Measurements from ENCODE around the gene DNAJC5. TPM values are rescaled to one million over a fixed set of nuclear protein-coding genes. Genes with fewer than 3 reads are reported as not detected.

The DNAJC5 gene
- total and polyA plus RNA-seq, 9 of the 15 experiments (the other 6 are each of a cell fraction or from before 2014, with no cell fraction given), result 0.95 to 42.8 (median 23.4) TPM

DNA sequence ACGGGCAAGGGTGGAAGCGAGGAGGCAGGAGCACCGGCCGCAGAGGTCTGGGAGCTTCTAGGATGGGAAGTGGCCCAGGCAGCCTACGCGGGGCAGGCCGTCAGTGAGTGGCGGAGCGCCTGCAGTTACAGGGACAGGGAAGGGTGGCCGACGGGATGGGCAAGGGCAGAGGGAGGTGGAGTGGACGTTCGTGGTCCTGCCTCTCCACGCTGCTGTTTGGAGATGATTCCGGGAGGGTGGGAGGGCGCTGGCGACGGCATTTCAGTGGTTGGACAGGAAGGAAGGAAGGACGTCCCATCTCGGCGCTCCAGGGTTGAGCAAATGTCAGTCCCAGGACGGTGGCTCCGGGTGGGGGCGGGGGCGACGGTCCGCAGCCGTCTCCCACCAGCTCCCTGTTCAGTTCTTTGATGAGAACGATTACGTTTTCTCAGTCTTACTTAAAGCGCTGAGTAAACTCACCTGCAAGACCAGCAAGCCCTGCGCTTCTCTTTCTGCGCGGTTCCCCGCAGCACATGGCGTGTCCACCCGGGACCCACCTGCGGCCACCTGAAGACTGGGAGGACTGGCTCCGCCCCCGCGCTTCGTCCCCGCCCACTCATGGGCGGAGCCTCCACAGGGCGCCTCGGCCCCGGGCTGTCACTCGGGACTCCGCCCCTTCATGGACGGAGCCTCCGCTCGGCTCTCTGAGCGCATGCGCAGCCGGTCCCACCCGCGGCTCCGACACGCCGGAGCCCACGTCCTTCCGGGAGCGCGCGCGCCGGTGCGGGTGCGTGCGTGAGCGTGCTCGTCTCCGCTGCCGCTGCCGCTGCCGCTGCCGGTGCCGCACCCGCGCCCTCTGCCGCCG, at the start of gene DNAJC5 (continued):
- TF ChIP-seq, protein P1, sequence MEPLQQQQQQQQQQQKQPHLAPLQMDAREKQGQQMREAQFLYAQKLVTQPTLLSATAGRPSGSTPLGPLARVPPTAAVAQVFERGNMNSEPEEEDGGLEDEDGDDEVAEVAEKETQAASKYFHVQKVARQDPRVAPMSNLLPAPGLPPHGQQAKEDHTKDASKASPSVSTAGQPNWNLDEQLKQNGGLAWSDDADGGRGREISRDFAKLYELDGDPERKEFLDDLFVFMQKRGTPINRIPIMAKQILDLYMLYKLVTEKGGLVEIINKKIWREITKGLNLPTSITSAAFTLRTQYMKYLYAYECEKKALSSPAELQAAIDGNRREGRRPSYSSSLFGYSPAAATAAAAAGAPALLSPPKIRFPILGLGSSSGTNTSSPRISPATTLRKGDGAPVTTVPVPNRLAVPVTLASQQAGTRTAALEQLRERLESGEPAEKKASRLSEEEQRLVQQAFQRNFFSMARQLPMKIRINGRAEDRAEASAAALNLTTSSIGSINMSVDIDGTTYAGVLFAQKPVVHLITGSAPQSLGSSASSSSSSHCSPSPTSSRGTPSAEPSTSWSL (CRISPR knock-in tag; IDR thresholded peaks at IDR 0.05; ENCODE audit: borderline replicate concordance), result no peak
- TF ChIP-seq FOXA3 (CRISPR knock-in tag; conservative IDR thresholded peaks at IDR 0.05 in 1 of 2, IDR thresholded peaks at IDR 0.05 in 1 of 2) (no peak), ESRRA (IDR thresholded peaks at IDR 0.05; ENCODE audit: borderline replicate concordance, low read depth) (no peak), SRSF7 (optimal IDR thresholded peaks at IDR 0.05; ENCODE audit: low read depth, low read length) (no peak), ZNF408 (CRISPR knock-in tag; IDR thresholded peaks at IDR 0.05; ENCODE audit: low read depth) (no peak), CBFA2T3 (IDR thresholded peaks at IDR 0.05) (no peak), ZNF644 (tag; IDR thresholded peaks at IDR 0.05; ENCODE audit: low read depth) (no peak), PRMT5 (CRISPR knock-in tag; IDR thresholded peaks at IDR 0.05) (no peak), FOXM1 (IDR thresholded peaks at IDR 0.05; ENCODE audit: low read depth) (no peak), FOXM1 (CRISPR knock-in tag; IDR thresholded peaks at IDR 0.05; ENCODE audit: low read depth) (no peak), RAD21 (CRISPR knock-in tag; conservative IDR thresholded peaks at IDR 0.05 in 1 of 2, IDR thresholded peaks at IDR 0.05 in 1 of 2) (no peak), PHF21A (IDR thresholded peaks at IDR 0.05; ENCODE audit: borderline replicate concordance, low read depth) (no peak), COPS2 (conservative IDR thresholded peaks at IDR 0.05) (no peak)
- TF ChIP-seq, protein P2, sequence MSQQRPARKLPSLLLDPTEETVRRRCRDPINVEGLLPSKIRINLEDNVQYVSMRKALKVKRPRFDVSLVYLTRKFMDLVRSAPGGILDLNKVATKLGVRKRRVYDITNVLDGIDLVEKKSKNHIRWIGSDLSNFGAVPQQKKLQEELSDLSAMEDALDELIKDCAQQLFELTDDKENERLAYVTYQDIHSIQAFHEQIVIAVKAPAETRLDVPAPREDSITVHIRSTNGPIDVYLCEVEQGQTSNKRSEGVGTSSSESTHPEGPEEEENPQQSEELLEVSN (IDR thresholded peaks at IDR 0.05; ENCODE audit: borderline replicate concordance in 1 of 2, extremely low read depth in 1 of 2, insufficient read depth in 1 of 2, insufficient read length in 1 of 2, low read depth in 1 of 2, low read length in 1 of 2, poor library complexity in 1 of 2, severe bottlenecking in 1 of 2), result peak in 1 of 2 experiments; percentile 52
- TF ChIP-seq, protein P3, sequence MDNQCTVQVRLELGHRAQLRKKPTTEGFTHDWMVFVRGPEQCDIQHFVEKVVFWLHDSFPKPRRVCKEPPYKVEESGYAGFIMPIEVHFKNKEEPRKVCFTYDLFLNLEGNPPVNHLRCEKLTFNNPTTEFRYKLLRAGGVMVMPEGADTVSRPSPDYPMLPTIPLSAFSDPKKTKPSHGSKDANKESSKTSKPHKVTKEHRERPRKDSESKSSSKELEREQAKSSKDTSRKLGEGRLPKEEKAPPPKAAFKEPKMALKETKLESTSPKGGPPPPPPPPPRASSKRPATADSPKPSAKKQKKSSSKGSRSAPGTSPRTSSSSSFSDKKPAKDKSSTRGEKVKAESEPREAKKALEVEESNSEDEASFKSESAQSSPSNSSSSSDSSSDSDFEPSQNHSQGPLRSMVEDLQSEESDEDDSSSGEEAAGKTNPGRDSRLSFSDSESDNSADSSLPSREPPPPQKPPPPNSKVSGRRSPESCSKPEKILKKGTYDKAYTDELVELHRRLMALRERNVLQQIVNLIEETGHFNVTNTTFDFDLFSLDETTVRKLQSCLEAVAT (IDR thresholded peaks at IDR 0.05), result no peak
- TF ChIP-seq, protein P4, sequence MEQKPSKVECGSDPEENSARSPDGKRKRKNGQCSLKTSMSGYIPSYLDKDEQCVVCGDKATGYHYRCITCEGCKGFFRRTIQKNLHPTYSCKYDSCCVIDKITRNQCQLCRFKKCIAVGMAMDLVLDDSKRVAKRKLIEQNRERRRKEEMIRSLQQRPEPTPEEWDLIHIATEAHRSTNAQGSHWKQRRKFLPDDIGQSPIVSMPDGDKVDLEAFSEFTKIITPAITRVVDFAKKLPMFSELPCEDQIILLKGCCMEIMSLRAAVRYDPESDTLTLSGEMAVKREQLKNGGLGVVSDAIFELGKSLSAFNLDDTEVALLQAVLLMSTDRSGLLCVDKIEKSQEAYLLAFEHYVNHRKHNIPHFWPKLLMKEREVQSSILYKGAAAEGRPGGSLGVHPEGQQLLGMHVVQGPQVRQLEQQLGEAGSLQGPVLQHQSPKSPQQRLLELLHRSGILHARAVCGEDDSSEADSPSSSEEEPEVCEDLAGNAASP (IDR thresholded peaks at IDR 0.05), result no peak
- TF ChIP-seq, protein P5, sequence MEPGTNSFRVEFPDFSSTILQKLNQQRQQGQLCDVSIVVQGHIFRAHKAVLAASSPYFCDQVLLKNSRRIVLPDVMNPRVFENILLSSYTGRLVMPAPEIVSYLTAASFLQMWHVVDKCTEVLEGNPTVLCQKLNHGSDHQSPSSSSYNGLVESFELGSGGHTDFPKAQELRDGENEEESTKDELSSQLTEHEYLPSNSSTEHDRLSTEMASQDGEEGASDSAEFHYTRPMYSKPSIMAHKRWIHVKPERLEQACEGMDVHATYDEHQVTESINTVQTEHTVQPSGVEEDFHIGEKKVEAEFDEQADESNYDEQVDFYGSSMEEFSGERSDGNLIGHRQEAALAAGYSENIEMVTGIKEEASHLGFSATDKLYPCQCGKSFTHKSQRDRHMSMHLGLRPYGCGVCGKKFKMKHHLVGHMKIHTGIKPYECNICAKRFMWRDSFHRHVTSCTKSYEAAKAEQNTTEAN (CRISPR knock-in tag; IDR thresholded peaks at IDR 0.05), result no peak
